Measurements from ENCODE around the gene CYP4A22. TPM values are rescaled to one million over a fixed set of nuclear protein-coding genes. Genes with fewer than 3 reads are reported as not detected.

Gene CYP4A22
- total RNA-seq, 4 donors from 2014 or later = 0.47 to 0.88 TPM; not detected in 2

DNA sequence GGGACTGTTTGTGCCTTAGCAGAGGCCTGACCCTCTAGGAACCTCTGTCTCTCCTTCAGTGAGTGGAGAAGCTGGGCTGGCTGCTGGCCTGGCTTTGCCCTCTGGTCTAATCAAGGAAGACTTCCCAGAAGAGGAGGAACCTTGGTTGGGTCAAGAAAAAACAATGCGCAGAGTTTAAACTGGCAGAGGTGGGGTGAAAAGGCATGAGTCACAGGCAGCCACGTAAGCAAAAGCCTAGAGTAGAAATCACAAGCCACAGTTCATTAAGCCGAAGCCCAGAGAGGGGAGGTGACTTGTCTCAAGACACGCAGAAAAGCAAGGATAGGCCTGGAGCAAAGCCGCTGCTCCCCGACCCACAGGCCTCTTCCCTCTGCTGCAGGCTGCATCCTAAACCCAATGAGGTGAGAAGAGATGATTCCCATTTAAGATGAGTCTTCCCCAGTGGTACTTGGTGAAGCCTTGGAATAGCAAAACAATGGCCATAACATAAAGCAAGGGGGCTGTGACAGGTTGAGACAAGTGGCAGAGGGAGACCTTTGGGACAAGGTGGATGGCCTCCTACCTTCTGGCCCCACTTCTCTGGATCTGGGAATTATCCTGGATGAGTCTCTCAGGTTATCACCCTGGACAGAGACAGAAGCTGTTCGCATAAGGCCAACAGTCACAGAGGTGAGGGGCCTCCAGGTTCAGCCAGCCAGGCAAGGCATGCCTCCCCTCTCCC is 44.9 kb downstream of the CYP4A22 start:
- TF ChIP-seq POLR2A (IDR thresholded peaks at IDR 0.05) = no peak
- TF ChIP-seq, protein P1, sequence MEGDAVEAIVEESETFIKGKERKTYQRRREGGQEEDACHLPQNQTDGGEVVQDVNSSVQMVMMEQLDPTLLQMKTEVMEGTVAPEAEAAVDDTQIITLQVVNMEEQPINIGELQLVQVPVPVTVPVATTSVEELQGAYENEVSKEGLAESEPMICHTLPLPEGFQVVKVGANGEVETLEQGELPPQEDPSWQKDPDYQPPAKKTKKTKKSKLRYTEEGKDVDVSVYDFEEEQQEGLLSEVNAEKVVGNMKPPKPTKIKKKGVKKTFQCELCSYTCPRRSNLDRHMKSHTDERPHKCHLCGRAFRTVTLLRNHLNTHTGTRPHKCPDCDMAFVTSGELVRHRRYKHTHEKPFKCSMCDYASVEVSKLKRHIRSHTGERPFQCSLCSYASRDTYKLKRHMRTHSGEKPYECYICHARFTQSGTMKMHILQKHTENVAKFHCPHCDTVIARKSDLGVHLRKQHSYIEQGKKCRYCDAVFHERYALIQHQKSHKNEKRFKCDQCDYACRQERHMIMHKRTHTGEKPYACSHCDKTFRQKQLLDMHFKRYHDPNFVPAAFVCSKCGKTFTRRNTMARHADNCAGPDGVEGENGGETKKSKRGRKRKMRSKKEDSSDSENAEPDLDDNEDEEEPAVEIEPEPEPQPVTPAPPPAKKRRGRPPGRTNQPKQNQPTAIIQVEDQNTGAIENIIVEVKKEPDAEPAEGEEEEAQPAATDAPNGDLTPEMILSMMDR (IDR thresholded peaks at IDR 0.05) = no peak
- Histone ChIP-seq H3K4me3 (no peak overlapping the region), H3K27me3 (no peaks in the 10 kb centered on the region), H3K27ac (no peak overlapping the region), H3K9me3 (no peaks in the 10 kb centered on the region), H3K36me3 (no peaks in the 10 kb centered on the region), H3K4me1 (peaks cover 0 to 15% (median 3%) of the 10 kb centered on the region in 4 donors)
- DNase-seq = no peak

- Histone ChIP-seq H3K27me3 (no peaks in the 10 kb centered on the region), H3K9me3 (no peaks in the 10 kb centered on the region), H3K4me1 (peaks cover 0 to 15% (median 3%) of the 10 kb centered on the region in 4 donors), H3K36me3 (no peaks in the 10 kb centered on the region), H3K4me3 (no peak overlapping the region), H3K27ac (no peak overlapping the region)
- TF ChIP-seq, protein P1 (IDR thresholded peaks at IDR 0.05) = no peak
- TF ChIP-seq POLR2A (IDR thresholded peaks at IDR 0.05) = no peak
- DNase-seq = no peak
These were observed 45.5 kb downstream of the CYP4A22 start for GRCh38 chr1:47182676-47183235.

- H3K4me3 ChIP-seq = no peak overlapping the region
- no peaks in the 10 kb centered on the region for H3K9me3 ChIP-seq
- TF ChIP-seq, protein P1 (IDR thresholded peaks at IDR 0.05) = no peak
- TF ChIP-seq POLR2A (IDR thresholded peaks at IDR 0.05) = no peak
- H3K27me3 ChIP-seq = no peaks in the 10 kb centered on the region
- no peaks in the 10 kb centered on the region for H3K36me3 ChIP-seq
- no peak for DNase-seq
- H3K4me1 ChIP-seq = peaks cover 0 to 15% (median 3%) of the 10 kb centered on the region in 4 donors
- no peak overlapping the region for H3K27ac ChIP-seq
These were observed 46.3 kb downstream of the CYP4A22 start for GRCh38 chr1:47183308-47184089.

DNA sequence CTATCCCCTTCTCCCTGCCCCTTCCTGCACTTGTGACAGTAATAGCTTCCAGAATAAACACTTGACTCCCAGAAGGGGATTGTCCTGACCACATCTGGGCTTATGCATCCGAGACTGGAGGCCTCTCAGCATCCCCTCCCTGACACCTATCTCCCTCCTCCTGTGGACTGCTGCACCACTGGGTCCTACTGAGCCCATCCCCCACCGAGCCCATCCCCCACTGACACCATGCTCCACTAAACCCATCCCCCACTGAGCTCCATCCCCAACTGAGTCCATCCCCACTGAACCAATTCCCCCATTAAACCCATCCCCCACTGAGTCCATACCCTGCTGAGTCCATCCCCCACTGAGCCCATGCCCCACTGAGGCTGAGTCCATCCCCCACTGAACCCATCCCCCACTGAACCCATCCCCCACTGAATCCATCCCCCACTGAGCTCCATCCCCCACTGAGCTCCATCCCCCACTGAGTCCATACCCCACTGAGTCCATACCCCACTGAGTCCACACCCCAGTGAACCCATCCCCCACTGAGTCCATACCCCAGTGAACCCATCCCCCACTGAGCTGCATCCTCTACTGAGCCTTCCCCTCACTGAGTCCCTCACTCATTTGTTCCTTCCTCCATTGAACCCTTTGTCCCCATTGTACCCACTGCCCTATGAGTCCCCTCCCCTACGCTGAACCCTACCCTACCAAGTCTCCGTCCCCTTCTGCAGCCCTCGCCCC is 47.0 kb downstream of the CYP4A22 start:
- H3K36me3 ChIP-seq = no peaks in the 10 kb centered on the region
- no peak overlapping the region for H3K4me3 ChIP-seq
- DNase-seq = no peak
- H3K27ac ChIP-seq = no peak overlapping the region
- peaks cover 0 to 14% (median 3%) of the 10 kb centered on the region in 4 donors for H3K4me1 ChIP-seq
- H3K27me3 ChIP-seq = no peaks in the 10 kb centered on the region
- no peak for TF ChIP-seq POLR2A (IDR thresholded peaks at IDR 0.05)
- TF ChIP-seq, protein P1 (IDR thresholded peaks at IDR 0.05) = no peak
- no peaks in the 10 kb centered on the region for H3K9me3 ChIP-seq

Data from Peyer's patch (tissue), 4 donors.